GM21447 (cell line): ENCODE measurements around the gene PARD3.
"Not testable (repeated sequence)": the region's sequence is repeated elsewhere in the genome, so short reads cannot be mapped to it uniquely, and the experiment has no call there.

Experiments used
- ATAC-seq: cut with Tn5 transposase; IDR thresholded peaks from one replicate; pipeline ENCODE4 v1.9.1; 2021; ENCODE audit not compliant: unreplicated experiment

PARD3 gene

GRCh38 chr10:34800624-34801023, 14.5 kb downstream of the PARD3 start:
- no peak for ATAC-seq

- no peak for ATAC-seq
Measured at GRCh38 chr10:34798654-34799053, 16.4 kb downstream of the PARD3 start.

GRCh38 chr10:34797155-34797554, 17.9 kb downstream of the PARD3 start:
- ATAC-seq, result no peak

GRCh38 chr10:34796133-34796532, 19.0 kb downstream of the PARD3 start:
- ATAC-seq, result no peak

- no peak for ATAC-seq
Measured at GRCh38 chr10:34795334-34795733, 19.8 kb downstream of the PARD3 start.

- no peak for ATAC-seq
Measured at GRCh38 chr10:34794835-34795234, 20.3 kb downstream of the PARD3 start.

- not testable (repeated sequence) for ATAC-seq
Measured at GRCh38 chr10:34793581-34793980, 21.5 kb downstream of the PARD3 start.

GRCh38 chr10:34792881-34793280, 22.2 kb downstream of the PARD3 start:
- no peak for ATAC-seq

GRCh38 chr10:34791947-34792346, 23.1 kb downstream of the PARD3 start:
- ATAC-seq, result no peak

GRCh38 chr10:34791228-34791627, 23.9 kb downstream of the PARD3 start:
- ATAC-seq, result no peak

GRCh38 chr10:34789966-34790506, 25.1 kb downstream of the PARD3 start:
- ATAC-seq, result no peak

- no peak for ATAC-seq
Measured at GRCh38 chr10:34786464-34786863, 28.6 kb downstream of the PARD3 start.

- ATAC-seq, result no peak
Measured at GRCh38 chr10:34781711-34782110, 33.4 kb downstream of the PARD3 start.

GRCh38 chr10:34780818-34781380, 34.2 kb downstream of the PARD3 start:
- peak; percentile 64 for ATAC-seq

- ATAC-seq, result no peak
Measured at GRCh38 chr10:34778237-34778636, 36.9 kb downstream of the PARD3 start.

- no peak for ATAC-seq
Measured at GRCh38 chr10:34776090-34776690, 38.9 kb downstream of the PARD3 start.

- ATAC-seq, result no peak
Measured at GRCh38 chr10:34775044-34775637, 40.0 kb downstream of the PARD3 start.

GRCh38 chr10:34773636-34774630, 41.2 kb downstream of the PARD3 start:
- ATAC-seq, result no peak

GRCh38 chr10:34771525-34771924, 43.6 kb downstream of the PARD3 start:
- ATAC-seq, result no peak

- ATAC-seq, result no peak
Measured at GRCh38 chr10:34771106-34771505, 44.0 kb downstream of the PARD3 start.

- ATAC-seq, result no peak
Measured at GRCh38 chr10:34769899-34770298, 45.2 kb downstream of the PARD3 start.
